K562 (cell line): Measurements from ENCODE around the gene C19orf67. TPM values are rescaled to one million over a fixed set of nuclear protein-coding genes. Genes with fewer than 3 reads are reported as not detected.
A peak's percentile ranks its signal among the peaks of the same experiment; 100 is the strongest.

Source experiments
- ATAC-seq: fragments of 200-7000 bp; cut with Tn5 transposase; 3 replicates; pipeline ENCODE4 v1.9.1; 2020; ENCODE audit warnings: moderate library complexity
- BruUV-seq: library from RNA; stranded (reverse); fragments of 400-500 nt; replicated peaks from 2 replicates; lab custom pipeline; 2021; lab: Mats Ljungman, UMichigan
- CTCF ChIA-PET: fragments of 300-600 bp; formaldehyde crosslinking; extraction: SDS; loops from one replicate; lab custom pipeline; 2021; ENCODE audit warnings: low intra/inter-chr PET ratio; lab: Yijun Ruan, JAX
- POLR2A ChIA-PET: fragments of 300-600, 350-650 bp; sonication (Branson Sonifier 250); formaldehyde crosslinking; extraction: SDS; loops from one replicate; lab custom pipeline; 2021; ENCODE audit warnings: antibody characterized with exemption, inconsistent platforms; lab: Yijun Ruan, JAX
- DNase-seq, 4 experiments: peaks; one replicate each; pipeline versions ENCODE4 v3.0.0 to v3.0.0-alpha.2; 2011 to 2018; ENCODE audit warnings: low spot score in 3 of 4, mixed read lengths in 3 of 4; ENCODE audit errors: extremely low read depth in 1 of 4
- FAIRE-seq: peaks from 2 replicates; lab custom pipeline; 2011; peaks lifted over from hg19 to GRCh38; lab: Jason Lieb, UNC
- H2AFZ ChIP-seq: 2 replicates; pipeline ENCODE4 v1.6.0; 2011; ENCODE audit warnings: low read depth, low read length, control low read depth, inconsistent platforms
- H3K27ac ChIP-seq: fragments of 200-600 bp; 3 replicates; pipeline ENCODE4 v1.8.0; 2011; ENCODE audit warnings: low read depth, mild to moderate bottlenecking, control low read depth, inconsistent platforms, low read length, moderate library complexity, mixed read lengths; ENCODE audit errors: extremely low read depth
- H3K27me3 ChIP-seq, 2 experiments: fragments of 300-600 bp in 1 of 2; 2 replicates in 1 of 2; 3 replicates in 1 of 2; pipeline versions ENCODE4 v1.6.0 to v1.8.0; 2011; ENCODE audit warnings: inconsistent platforms in 2 of 2, low read length in 2 of 2, mild to moderate bottlenecking in 1 of 2, mixed read lengths in 1 of 2, moderate library complexity in 1 of 2; ENCODE audit not compliant: control insufficient read depth in 2 of 2, insufficient read depth in 2 of 2
- H3K36me3 ChIP-seq: fragments of 300-600 bp; 3 replicates; pipeline ENCODE4 v1.8.0; 2011; ENCODE audit warnings: mild to moderate bottlenecking, low read length, inconsistent platforms; ENCODE audit not compliant: control insufficient read depth, insufficient read depth
- H3K4me1 ChIP-seq, 2 experiments: fragments of 200-600 bp in 1 of 2; replicated peaks in 1 of 2; 2 replicates in 1 of 2; 3 replicates in 1 of 2; pipeline versions ENCODE4 v1.5.1 to v1.8.0; 2011; ENCODE audit warnings: inconsistent platforms in 2 of 2, low read length in 2 of 2, mild to moderate bottlenecking in 1 of 2, mixed read lengths in 1 of 2, moderate library complexity in 1 of 2; ENCODE audit not compliant: control insufficient read depth in 2 of 2, insufficient read depth in 2 of 2
- H3K4me2 ChIP-seq: 2 replicates; pipeline ENCODE4 v1.6.1; 2011; ENCODE audit warnings: low read length, control low read depth, inconsistent platforms, mixed read lengths; ENCODE audit not compliant: insufficient read depth
- H3K4me3 ChIP-seq: fragments of 200-600 bp; sonication (generic), shearing (Covaris generic); 2 replicates; pipeline ENCODE4 v1.5.1; 2016; ENCODE audit warnings: control low read depth, inconsistent platforms
- H3K79me2 ChIP-seq: fragments of 200-600 bp; 3 replicates; pipeline ENCODE4 v1.8.0; 2011; ENCODE audit warnings: low read length, inconsistent platforms; ENCODE audit not compliant: control insufficient read depth, insufficient read depth
- H3K9ac ChIP-seq, 2 experiments: 2 replicates each; pipeline versions ENCODE4 v1.6.0 to v1.6.1; 2011; ENCODE audit warnings: low read depth in 2 of 2, low read length in 2 of 2, control low read depth in 1 of 2, inconsistent platforms in 1 of 2, mild to moderate bottlenecking in 1 of 2, mixed read lengths in 1 of 2; ENCODE audit not compliant: insufficient read depth in 1 of 2
- H3K9me1 ChIP-seq: one replicate; pipeline ENCODE4 v1.6.0; 2011; ENCODE audit warnings: inconsistent platforms, mild to moderate bottlenecking, low read length, moderate library complexity; ENCODE audit not compliant: control insufficient read depth, insufficient read depth
- H3K9me3 ChIP-seq: replicated peaks from 2 replicates; pipeline ENCODE4 v1.5.1; 2011; ENCODE audit warnings: low read depth, low read length, inconsistent platforms; ENCODE audit not compliant: control insufficient read depth, insufficient read depth
- H4K20me1 ChIP-seq: replicated peaks from 2 replicates; pipeline ENCODE4 v1.6.1; 2011; ENCODE audit warnings: low read length, inconsistent platforms, mixed read lengths; ENCODE audit not compliant: control insufficient read depth, insufficient read depth
- BCOR ChIP-seq: fragments of 450-650 bp; IDR thresholded peaks from 2 replicates; pipeline ENCODE4 v1.6.1; 2016
- HNRNPUL1 ChIP-seq: fragments of 200-400 bp; formaldehyde crosslinking; IDR thresholded peaks from 2 replicates; pipeline ENCODE4 v1.6.1; 2017; ENCODE audit warnings: low read length
- KDM1A ChIP-seq, 2 experiments: fragments of 450-650 bp; IDR thresholded peaks; 2 replicates each; pipeline ENCODE4 v1.6.1; 2016; ENCODE audit warnings: mild to moderate bottlenecking in 2 of 2
- KLF1 ChIP-seq: fragments of 450-650 bp; IDR thresholded peaks from 2 replicates; pipeline ENCODE4 v1.6.1; 2016; ENCODE audit warnings: missing genetic modification characterization, missing compliant biosample characterization
- RBM25 ChIP-seq: fragments of 200-400 bp; formaldehyde crosslinking; IDR thresholded peaks from 2 replicates; pipeline ENCODE4 v1.6.1; 2018; ENCODE audit warnings: low read length, low read depth, moderate library complexity; ENCODE audit not compliant: severe bottlenecking
- SREBF1 ChIP-seq: fragments of 150-350 bp; IDR thresholded peaks from 2 replicates; pipeline ENCODE4 v1.6.1; 2014; ENCODE audit warnings: antibody characterized with exemption, low read depth, low read length, borderline replicate concordance
- SRSF7 ChIP-seq: fragments of 200-400 bp; formaldehyde crosslinking; optimal IDR thresholded peaks from 2 replicates; pipeline ENCODE3; 2017; ENCODE audit warnings: mild to moderate bottlenecking, low read depth, low read length
- ZNF121 ChIP-seq: sonication (generic); formaldehyde crosslinking; conservative IDR thresholded peaks from 2 replicates; pipeline ENCODE4 v1.8.0; 2022; ENCODE audit warnings: missing genetic modification reagents
- ZNF175 ChIP-seq: fragments of 200-800 bp; sonication (Bioruptor generic); IDR thresholded peaks from 2 replicates; pipeline ENCODE4 v1.6.1; 2016; ENCODE audit warnings: low read depth, mild to moderate bottlenecking, missing genetic modification characterization, missing compliant biosample characterization
- WGBS: fragments of 100-300 bp; shearing (Covaris generic); methylation state at CpG from one replicate; pipeline ENCODE4 v1.1.6; 2016; ENCODE audit warnings: low coverage, mixed read lengths; ENCODE audit not compliant: insufficient coverage; ENCODE audit errors: missing lambda C conversion rate; 5-methylcytosine and 5-hydroxymethylcytosine counted together
- in situ Hi-C: fragments of 300-500 bp; cut with MboI; formaldehyde crosslinking; loops from 4 replicates; pipeline ENCODE4 v1.15.0; 2018; ENCODE audit warnings: inconsistent platforms, mixed read lengths
- intact Hi-C: fragments of 100-400 bp; cut with micrococcal nuclease; formaldehyde crosslinking; loops from 2 replicates; pipeline ENCODE4 v1.14.2; 2022
- polyA plus RNA-seq, 8 experiments: library from polyadenylated mRNA; depleted of rRNA in 4 of 8; stranded (reverse) in 5 of 8; unstranded in 3 of 8; fragments of >200 nt; fragmentation: Nextera tagmentation in 2 of 8; fragmentation: Illumina TruSeq in 1 of 8; extraction: Ambion mirVana in 2 of 8; extraction: Trizol in 1 of 8; gene quantifications; 2 replicates each; pipeline versions ENCODE4 v1.2.1 to v1.2.3, GENCODE V29; 2011 to 2014; ENCODE audit warnings: inconsistent platforms in 1 of 8, missing spikeins in 1 of 8
- total RNA-seq, 7 experiments: library from RNA; depleted of rRNA in 6 of 7; stranded (reverse); fragments of >200 nt in 6 of 7; fragmentation: Illumina TruSeq in 2 of 7; extraction: Trizol in 2 of 7; gene quantifications; 2 replicates each; pipeline versions ENCODE4 v1.2.1 to v1.2.3, GENCODE V29; 2011 to 2021; ENCODE audit warnings: low replicate concordance in 1 of 7

The C19orf67 gene
- total and polyA plus RNA-seq, 9 of the 15 experiments (the other 6 are each of a cell fraction or from before 2014, with no cell fraction given) = 0.29 to 1.8 (median 0.51) TPM; not detected in 3

- BruUV-seq = no TSS peak
- intact Hi-C loops (no loop called here), in situ Hi-C loops (no loop called here)
- H3K9me3 ChIP-seq = no peaks in the 10 kb centered on the region
- peaks cover 32% of the 10 kb centered on the region; the same call in 2 of the 3 replicates for H3K36me3 ChIP-seq
- 85% methylated on average over 11 of the region's 11 CpGs for WGBS
- H3K9ac ChIP-seq = no peak overlapping the region
- no peak overlapping the region for H3K4me2 ChIP-seq
- no peaks in the 10 kb centered on the region for H4K20me1 ChIP-seq
- H3K27me3 ChIP-seq = no peaks in the 10 kb centered on the region
- H3K4me1 ChIP-seq = peaks cover 0 to 5% of the 10 kb centered on the region in 2 experiments; a peak in 1 of 5 replicates
- CTCF ChIA-PET = no interaction called here
- no peak overlapping the region for H2AFZ ChIP-seq
- DNase-seq (no peak), FAIRE-seq (no peak), ATAC-seq (no peak)
- TF ChIP-seq SRSF7 (no peak), SREBF1 (no peak), ZNF175 (CRISPR knock-in tag) (no peak)
- H3K79me2 ChIP-seq = no peaks in the 10 kb centered on the region
- POLR2A ChIA-PET = no interaction called here
- no peaks in the 10 kb centered on the region for H3K9me1 ChIP-seq
- H3K27ac ChIP-seq = no peak overlapping the region
- H3K4me3 ChIP-seq = no peak overlapping the region
Measured at GRCh38 chr19:14102102-14102696, 16.6 kb upstream of the C19orf67 start.

GRCh38 chr19:14101003-14101545 lies 15.5 kb upstream of the C19orf67 start:
- POLR2A ChIA-PET = no interaction called here
- no TSS peak for BruUV-seq
- DNase-seq (no peak), FAIRE-seq (no peak), ATAC-seq (no peak)
- Histone ChIP-seq H3K9me1 (no peaks in the 10 kb centered on the region), H3K4me3 (no peak overlapping the region), H3K4me1 (peaks cover 0 to 10% of the 10 kb centered on the region in 2 experiments; a peak in 1 of 5 replicates), H3K79me2 (no peaks in the 10 kb centered on the region), H3K9ac (no peak overlapping the region), H3K27ac (no peak overlapping the region), H3K36me3 (peaks cover 39% of the 10 kb centered on the region; the same call in 2 of the 3 replicates), H3K4me2 (no peak overlapping the region), H2AFZ (no peak overlapping the region), H4K20me1 (no peaks in the 10 kb centered on the region), H3K27me3 (no peaks in the 10 kb centered on the region), H3K9me3 (no peaks in the 10 kb centered on the region)
- CTCF ChIA-PET = no interaction called here
- in situ Hi-C loops (no loop called here), intact Hi-C loops (no loop called here)
- 78% methylated on average over 6 of the region's 6 CpGs for WGBS
- TF ChIP-seq KLF1 (tag) (no peak), BCOR (peak; percentile 65; the same call in 1 of the 2 replicates), HNRNPUL1 (no peak), KDM1A (IDR thresholded peaks at IDR 0.05) (0 out of 4 replicates have a peak, but pooled peaks of 1 of the 2 experiments have one; percentile 28), RBM25 (peak; percentile 54), ZNF121 (CRISPR knock-in tag) (peak; percentile 86)
